K562 (cell line): Measurements from ENCODE around the gene INPP4B.

Experiments
- EZH2 ChIP-seq: IDR thresholded peaks from 2 replicates; pipeline ENCODE4 v1.6.1; 2012; ENCODE audit warnings: low read depth, mild to moderate bottlenecking, inconsistent platforms, low read length, borderline replicate concordance
- RBM14 ChIP-seq: fragments of 200-400 bp; formaldehyde crosslinking; IDR thresholded peaks from 2 replicates; pipeline ENCODE4 v1.6.1; 2018; ENCODE audit warnings: low read depth, mild to moderate bottlenecking, low read length, moderate library complexity, borderline replicate concordance; ENCODE audit not compliant: insufficient read depth
- RFX5 ChIP-seq: IDR thresholded peaks from 2 replicates; pipeline ENCODE4 v1.6.1; 2011; ENCODE audit warnings: low read depth, mild to moderate bottlenecking, improper control_type of control experiment, low read length
- TCF7L2 ChIP-seq: fragments of 150-350 bp; IDR thresholded peaks from 2 replicates; pipeline ENCODE4 v1.6.1; 2016; ENCODE audit warnings: low read depth, mild to moderate bottlenecking, low read length, moderate library complexity
- WHSC1 ChIP-seq: IDR thresholded peaks from one replicate; pipeline ENCODE4 v1.6.1; 2012; ENCODE audit warnings: low read length, control low read depth, inconsistent platforms
- ZFX ChIP-seq: sonication (generic); formaldehyde crosslinking; IDR thresholded peaks from 2 replicates; pipeline ENCODE4 v1.8.0; 2022; ENCODE audit warnings: mild to moderate bottlenecking, missing genetic modification reagents, moderate library complexity
- TF ChIP-seq, protein P1 (sequence below), 3 experiments: IDR thresholded peaks in 2 of 3; conservative IDR thresholded peaks in 1 of 3; 2 replicates each; pipeline ENCODE4 v1.5.1; 2011 to 2012; ENCODE audit warnings: low read length in 3 of 3, mild to moderate bottlenecking in 3 of 3, control low read depth in 2 of 3, improper control_type of control experiment in 1 of 3, inconsistent platforms in 1 of 3, low read depth in 1 of 3, mixed read lengths in 1 of 3, moderate library complexity in 1 of 3; ENCODE audit not compliant: insufficient read depth in 2 of 3
- TF ChIP-seq, protein P2 (sequence below), 2 experiments: fragments of 450-650 bp; IDR thresholded peaks; 2 replicates each; pipeline ENCODE4 v1.6.1; 2016; ENCODE audit warnings: mild to moderate bottlenecking in 2 of 2, borderline replicate concordance in 1 of 2, low read depth in 1 of 2, moderate library complexity in 1 of 2
- TF ChIP-seq, protein P3 (sequence below), 2 experiments: IDR thresholded peaks; 2 replicates each; pipeline ENCODE4 v1.6.1; 2012; ENCODE audit warnings: improper control_type of control experiment in 2 of 2, low read depth in 2 of 2, low read length in 2 of 2, borderline replicate concordance in 1 of 2

DNA sequence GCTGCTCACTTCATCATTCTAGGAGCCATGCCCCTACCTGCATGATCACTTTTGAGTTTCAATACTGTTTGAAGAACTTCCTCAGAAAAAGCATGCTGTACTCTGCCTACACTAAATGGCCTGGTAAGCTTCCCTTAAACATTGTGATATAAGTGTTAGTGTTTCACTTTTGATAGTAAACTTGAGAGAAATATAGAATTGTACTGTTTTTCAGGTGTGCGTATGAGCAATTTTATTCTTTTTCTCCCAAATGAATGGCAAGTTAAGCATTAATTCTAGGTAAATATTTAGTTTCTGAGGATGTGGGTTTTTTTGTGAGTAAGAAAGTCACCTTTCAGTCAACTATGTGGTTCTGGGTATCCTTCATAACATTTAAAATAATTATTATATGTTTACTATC, 725.2 kb downstream of the INPP4B start:
- TF ChIP-seq WHSC1 = no peak
- TF ChIP-seq RBM14 = no peak
- TF ChIP-seq ZFX (CRISPR knock-in tag) = no peak
- TF ChIP-seq TCF7L2 = no peak
- TF ChIP-seq, protein P1, sequence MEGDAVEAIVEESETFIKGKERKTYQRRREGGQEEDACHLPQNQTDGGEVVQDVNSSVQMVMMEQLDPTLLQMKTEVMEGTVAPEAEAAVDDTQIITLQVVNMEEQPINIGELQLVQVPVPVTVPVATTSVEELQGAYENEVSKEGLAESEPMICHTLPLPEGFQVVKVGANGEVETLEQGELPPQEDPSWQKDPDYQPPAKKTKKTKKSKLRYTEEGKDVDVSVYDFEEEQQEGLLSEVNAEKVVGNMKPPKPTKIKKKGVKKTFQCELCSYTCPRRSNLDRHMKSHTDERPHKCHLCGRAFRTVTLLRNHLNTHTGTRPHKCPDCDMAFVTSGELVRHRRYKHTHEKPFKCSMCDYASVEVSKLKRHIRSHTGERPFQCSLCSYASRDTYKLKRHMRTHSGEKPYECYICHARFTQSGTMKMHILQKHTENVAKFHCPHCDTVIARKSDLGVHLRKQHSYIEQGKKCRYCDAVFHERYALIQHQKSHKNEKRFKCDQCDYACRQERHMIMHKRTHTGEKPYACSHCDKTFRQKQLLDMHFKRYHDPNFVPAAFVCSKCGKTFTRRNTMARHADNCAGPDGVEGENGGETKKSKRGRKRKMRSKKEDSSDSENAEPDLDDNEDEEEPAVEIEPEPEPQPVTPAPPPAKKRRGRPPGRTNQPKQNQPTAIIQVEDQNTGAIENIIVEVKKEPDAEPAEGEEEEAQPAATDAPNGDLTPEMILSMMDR (IDR thresholded peaks at IDR 0.05 in 2 of 3, conservative IDR thresholded peaks at IDR 0.05 in 1 of 3; ENCODE audit: insufficient read depth in 2 of 3, low read depth in 1 of 3, low read length in 3 of 3) = no peak
- TF ChIP-seq, protein P2, sequence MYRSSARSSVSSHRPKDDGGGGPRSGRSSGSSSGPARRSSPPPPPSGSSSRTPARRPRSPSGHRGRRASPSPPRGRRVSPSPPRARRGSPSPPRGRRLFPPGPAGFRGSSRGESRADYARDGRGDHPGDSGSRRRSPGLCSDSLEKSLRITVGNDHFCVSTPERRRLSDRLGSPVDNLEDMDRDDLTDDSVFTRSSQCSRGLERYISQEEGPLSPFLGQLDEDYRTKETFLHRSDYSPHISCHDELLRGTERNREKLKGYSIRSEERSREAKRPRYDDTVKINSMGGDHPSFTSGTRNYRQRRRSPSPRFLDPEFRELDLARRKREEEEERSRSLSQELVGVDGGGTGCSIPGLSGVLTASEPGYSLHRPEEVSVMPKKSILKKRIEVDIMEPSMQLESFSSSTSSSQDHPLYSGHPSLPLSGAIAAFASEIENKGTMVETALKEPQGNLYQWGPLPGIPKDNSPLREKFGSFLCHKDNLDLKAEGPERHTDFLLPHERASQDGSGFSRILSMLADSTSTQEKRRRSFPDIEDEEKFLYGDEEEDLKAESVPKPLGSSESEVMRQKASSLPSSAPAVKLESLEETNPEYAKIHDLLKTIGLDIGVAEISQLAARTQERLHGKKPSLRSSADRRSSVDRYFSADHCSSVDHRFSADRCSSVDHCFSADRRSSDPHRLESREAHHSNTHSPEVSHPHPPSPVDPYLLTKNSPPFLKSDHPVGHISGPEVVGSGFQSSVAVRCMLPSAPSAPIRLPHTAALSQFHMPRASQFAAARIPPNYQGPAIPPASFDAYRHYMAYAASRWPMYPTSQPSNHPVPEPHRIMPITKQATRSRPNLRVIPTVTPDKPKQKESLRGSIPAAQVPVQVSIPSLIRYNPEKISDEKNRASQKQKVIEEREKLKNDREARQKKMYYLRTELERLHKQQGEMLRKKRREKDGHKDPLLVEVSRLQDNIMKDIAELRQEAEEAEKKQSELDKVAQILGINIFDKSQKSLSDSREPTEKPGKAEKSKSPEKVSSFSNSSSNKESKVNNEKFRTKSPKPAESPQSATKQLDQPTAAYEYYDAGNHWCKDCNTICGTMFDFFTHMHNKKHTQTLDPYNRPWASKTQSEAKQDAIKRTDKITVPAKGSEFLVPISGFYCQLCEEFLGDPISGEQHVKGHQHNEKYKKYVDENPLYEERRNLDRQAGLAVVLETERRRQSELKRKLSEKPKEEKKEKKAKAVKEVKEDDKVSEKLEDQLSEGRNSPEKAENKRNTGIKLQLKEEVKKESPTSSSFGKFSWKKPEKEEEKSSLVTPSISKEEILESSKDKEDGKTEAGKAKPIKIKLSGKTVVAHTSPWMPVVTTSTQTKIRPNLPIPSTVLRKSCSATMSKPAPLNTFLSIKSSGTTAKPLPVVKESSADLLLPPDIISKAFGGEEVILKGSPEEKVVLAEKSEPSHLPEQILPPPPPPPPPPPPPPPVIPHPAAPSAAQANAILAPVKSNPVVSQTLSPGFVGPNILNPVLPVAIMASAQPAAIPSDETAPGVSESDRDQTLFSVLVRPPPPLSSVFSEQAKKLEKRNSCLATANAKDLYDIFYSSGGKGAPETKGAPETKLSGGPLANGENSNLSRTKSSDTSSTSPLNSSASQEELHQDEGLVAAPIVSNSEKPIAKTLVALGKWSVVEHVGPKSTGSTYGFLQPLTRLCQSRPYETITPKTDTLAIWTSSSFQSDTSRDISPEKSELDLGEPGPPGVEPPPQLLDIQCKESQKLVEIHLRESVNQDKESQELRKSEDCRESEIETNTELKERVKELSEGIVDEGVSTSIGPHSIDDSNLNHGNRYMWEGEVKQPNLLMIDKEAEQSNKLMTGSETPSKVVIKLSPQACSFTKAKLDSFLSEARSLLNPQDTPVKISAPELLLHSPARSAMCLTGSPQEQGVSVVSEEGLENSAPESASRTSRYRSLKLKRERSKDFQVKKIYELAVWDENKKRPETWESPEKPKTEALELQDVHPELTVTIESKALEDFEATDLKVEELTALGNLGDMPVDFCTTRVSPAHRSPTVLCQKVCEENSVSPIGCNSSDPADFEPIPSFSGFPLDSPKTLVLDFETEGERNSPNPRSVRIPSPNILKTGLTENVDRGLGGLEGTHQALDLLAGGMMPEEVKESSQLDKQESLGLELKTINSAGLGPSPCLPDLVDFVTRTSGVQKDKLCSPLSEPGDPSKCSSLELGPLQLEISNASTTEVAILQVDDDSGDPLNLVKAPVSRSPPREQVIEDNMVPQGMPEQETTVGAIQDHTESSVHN (IDR thresholded peaks at IDR 0.05; ENCODE audit: borderline replicate concordance in 1 of 2, low read depth in 1 of 2) = no peak
- no peak for TF ChIP-seq EZH2
- no peak for TF ChIP-seq RFX5
- TF ChIP-seq, protein P3, sequence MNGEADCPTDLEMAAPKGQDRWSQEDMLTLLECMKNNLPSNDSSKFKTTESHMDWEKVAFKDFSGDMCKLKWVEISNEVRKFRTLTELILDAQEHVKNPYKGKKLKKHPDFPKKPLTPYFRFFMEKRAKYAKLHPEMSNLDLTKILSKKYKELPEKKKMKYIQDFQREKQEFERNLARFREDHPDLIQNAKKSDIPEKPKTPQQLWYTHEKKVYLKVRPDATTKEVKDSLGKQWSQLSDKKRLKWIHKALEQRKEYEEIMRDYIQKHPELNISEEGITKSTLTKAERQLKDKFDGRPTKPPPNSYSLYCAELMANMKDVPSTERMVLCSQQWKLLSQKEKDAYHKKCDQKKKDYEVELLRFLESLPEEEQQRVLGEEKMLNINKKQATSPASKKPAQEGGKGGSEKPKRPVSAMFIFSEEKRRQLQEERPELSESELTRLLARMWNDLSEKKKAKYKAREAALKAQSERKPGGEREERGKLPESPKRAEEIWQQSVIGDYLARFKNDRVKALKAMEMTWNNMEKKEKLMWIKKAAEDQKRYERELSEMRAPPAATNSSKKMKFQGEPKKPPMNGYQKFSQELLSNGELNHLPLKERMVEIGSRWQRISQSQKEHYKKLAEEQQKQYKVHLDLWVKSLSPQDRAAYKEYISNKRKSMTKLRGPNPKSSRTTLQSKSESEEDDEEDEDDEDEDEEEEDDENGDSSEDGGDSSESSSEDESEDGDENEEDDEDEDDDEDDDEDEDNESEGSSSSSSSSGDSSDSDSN (IDR thresholded peaks at IDR 0.05; ENCODE audit: borderline replicate concordance in 1 of 2, low read depth in 2 of 2, low read length in 2 of 2) = no peak
